ENCODE results near the gene CALCR.

The CALCR gene

GRCh38 chr7:93442478-93443224, 131.9 kb downstream of the CALCR start:
- DNase-seq = peak in 1 of 2 experiments; percentile 55

DNA sequence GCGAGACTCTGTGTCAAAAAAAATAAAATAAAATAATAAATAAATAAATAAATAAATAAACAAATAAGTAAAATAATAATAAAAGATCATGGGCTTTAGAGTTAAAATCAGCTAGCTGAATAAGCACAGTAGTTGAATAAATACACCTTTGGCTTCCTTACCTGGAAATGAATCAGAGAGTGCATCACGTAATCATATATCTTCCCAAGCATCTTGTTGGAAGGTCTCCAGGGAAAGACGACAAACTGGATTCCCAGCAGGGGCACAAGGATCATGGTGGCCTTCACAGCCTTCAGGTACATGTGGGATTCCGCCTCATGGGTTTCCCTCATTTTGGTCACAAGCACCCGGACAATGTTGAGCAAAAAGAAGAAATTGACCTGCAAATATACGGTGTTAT, 138.7 kb downstream of the CALCR start:
- DNase-seq = no peak

GRCh38 chr7:93432130-93432529, 142.4 kb downstream of the CALCR start:
- no peak for DNase-seq

- no peak for DNase-seq
Measured at GRCh38 chr7:93430917-93431588, 143.5 kb downstream of the CALCR start.

- no peak for DNase-seq
Measured at GRCh38 chr7:93429563-93429962, 145.0 kb downstream of the CALCR start.

DNA sequence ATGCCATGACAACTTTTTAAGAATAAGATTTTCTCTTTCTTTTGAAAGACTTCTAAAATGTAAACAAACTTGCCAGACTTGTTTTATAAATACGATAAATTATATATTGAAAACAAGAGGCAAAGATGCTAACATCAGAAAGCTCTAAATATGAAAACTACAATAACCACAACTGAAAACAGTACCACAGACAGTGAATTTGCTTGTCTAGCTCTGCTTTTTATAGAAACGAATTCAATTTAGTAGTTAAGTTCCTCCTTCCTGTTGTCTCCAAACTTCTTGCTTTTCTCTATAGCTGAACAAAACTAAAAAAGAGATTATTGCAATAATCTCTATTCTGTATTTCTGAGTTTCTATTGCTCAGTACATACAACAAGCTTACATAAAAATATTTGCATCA, 147.4 kb downstream of the CALCR start:
- no peak for DNase-seq

DNA sequence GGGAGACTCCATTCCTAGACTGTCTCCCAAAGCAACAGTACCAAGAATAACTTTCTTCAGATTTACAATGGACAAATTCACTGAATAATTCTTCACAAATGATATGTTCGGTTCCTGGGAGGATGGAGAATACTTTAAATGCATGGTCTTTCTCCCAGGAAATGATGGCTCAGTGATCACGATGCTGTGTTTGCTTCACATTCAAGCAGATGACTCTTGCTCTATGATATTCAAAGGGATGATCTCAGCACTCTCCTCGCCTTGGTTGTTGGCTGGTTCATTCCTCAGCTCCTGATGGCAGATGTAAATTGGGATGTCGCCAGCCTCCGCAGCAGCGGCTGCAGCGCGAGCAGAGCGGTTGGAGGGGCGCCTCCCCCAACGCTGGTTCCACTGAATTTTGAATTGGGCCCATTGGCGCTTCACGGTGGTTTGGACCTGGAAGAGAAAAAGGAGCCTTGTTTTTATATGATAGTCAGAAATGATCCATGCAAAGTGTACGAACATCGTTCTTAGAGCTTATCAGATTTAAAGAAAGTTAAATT, 148.3 kb downstream of the CALCR start:
- DNase-seq = no peak

GRCh38 chr7:93414574-93414973, 159.9 kb downstream of the CALCR start:
- DNase-seq = peak; percentile 67 to 73

DNA sequence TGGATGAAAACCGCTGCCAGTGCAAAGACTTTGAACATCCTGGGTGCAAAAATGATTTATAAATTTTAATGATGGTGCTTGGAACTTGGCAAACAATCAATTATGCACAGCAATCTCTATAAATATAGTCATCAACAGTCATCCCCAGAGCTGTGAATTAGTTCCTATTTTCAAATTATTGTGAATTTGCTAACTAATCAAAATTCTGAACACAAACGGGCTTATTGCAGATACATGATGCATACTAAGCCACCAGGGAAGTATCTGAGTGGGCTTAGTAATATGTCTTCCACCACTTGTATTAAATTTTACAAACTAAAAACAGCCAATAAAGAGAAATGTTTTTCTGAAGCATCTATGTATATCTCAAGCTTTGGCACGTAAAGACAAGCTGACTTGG, 165.2 kb downstream of the CALCR start:
- no peak for DNase-seq

DNA sequence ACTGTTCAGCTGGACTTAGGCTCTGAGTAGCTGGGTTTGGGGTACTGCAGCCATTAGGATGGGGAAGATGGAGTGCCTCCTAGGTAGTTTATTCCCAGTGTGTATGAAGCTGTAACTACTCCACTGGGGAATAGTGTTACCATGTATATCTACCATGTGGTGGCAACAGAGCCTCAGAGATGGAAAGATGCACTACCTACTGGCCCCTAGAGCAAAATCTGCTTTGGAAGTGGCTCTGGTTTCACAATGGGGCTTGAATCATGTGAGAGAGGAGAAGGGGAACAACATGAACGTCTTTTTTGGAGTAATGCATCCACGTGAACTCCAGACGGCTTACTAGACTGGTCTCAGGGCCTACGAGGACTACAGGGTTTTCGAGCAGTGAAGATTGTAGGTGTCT, 167.3 kb downstream of the CALCR start:
- peak in 1 of 2 experiments; percentile 33 for DNase-seq

DNA sequence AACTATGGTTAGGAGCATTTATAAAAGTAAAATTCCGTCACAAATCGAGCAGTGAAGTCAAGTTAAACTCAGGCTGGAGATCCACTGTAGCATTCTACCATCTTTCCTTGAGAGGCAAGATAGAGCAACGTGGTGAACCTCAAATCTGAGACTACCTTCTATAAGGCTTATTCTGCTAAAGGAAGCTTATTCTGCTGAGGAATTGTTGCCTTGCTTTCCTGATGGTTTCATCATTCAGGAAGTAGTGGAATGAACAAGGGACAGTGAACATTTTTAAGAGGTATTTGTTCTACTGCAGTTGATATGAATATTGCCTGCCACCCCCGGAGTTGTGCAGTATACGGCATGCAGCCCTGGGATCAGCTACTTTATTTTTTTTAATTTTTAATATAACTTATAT, 171.6 kb downstream of the CALCR start:
- no peak for DNase-seq

GRCh38 chr7:93399642-93400041, 174.9 kb downstream of the CALCR start:
- DNase-seq = no peak

- no peak for DNase-seq
Measured at GRCh38 chr7:93392984-93393383, 181.5 kb downstream of the CALCR start.

GRCh38 chr7:93390660-93391059, 183.9 kb downstream of the CALCR start:
- no peak for DNase-seq

DNA sequence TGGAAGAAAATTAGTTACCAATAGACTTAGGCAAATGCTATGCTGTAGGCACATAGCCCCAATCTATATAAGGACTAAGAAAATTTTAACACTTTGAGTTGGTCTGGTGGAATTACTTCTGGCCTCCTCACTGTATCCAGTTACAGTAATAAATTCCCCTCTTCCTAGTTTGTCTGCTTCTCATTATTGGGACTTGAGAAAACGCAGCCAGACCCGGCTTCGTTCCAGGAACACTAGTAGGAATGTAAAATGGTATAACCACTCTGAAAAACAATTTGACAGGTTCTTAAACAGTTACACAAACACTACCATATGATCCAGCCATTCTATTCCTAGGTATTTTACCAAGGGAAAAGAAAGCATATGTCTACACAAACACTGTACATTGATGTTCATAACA, 192.2 kb downstream of the CALCR start:
- no peak for DNase-seq

DNA sequence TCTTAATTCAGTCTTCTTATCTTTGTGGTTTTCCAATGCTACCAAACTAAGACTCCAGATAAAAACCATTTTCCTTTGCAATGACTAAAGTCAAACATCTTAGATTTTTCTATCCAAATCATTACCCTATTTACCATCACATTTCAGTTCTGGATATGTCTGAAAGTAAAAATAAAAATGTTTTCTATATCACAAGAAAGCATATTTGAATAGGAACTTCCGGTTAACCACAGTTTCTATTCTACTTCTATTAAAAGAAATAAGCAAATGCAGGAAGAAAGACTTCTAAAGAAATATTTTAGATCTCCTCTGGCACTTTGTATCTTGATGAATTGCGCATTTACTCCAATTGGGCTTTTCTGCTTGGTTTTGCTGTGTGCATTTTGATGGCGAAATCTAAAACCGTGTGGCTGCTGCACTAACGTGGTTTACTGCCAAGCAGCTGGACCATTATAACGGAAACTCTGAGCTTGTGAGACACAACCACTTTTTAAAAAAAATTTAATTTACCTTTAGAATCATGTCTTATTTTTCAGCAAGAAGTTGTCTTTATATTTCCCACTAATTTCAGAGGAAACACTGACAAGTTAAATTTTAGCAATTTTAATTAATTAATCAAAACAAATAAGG, 196.3 kb downstream of the CALCR start:
- no peak for DNase-seq

GRCh38 chr7:93375603-93376002, 198.9 kb downstream of the CALCR start:
- no peak for DNase-seq
